Endothelial cell of umbilical vein (primary cell): ENCODE results near the gene RASSF3. TPM values are rescaled to one million over a fixed set of nuclear protein-coding genes. Genes with fewer than 3 reads are reported as not detected.

Experiments
- BruUV-seq: library from RNA; stranded (reverse); fragments of 400-500 nt; replicated peaks from 2 replicates; lab custom pipeline; 2021; lab: Mats Ljungman, UMichigan
- CTCF ChIA-PET: fragments of 300-600, 350-600 bp; sonication (Branson Sonifier 250); formaldehyde crosslinking; loops from one replicate; lab custom pipeline; 2021; ENCODE audit warnings: antibody characterized with exemption, inconsistent platforms; lab: Charles Lee
- POLR2A ChIA-PET: fragments of 300-600, 350-600 bp; sonication (Branson Sonifier 250); formaldehyde crosslinking; loops from one replicate; lab custom pipeline; 2021; ENCODE audit warnings: antibody characterized with exemption, inconsistent platforms; lab: Charles Lee
- DNase-seq: peaks from one replicate; pipeline ENCODE4 v3.0.0-alpha.2; 2011; ENCODE audit warnings: low read depth, low spot score
- FAIRE-seq: peaks from 2 replicates; lab custom pipeline; 2011; peaks lifted over from hg19 to GRCh38; lab: Jason Lieb, UNC
- H2AFZ ChIP-seq: 2 replicates; pipeline ENCODE4 v1.6.0; 2012; ENCODE audit warnings: low read depth, low read length, control low read depth, inconsistent platforms
- H3K27ac ChIP-seq: 2 replicates; pipeline ENCODE4 v1.5.1; 2011; ENCODE audit warnings: low read depth, mild to moderate bottlenecking, control low read depth, low read length, moderate library complexity; ENCODE audit not compliant: insufficient read depth
- H3K27me3 ChIP-seq, 2 experiments: 2 replicates each; pipeline versions ENCODE4 v1.6.0 to v1.6.1; 2011; ENCODE audit warnings: low read length in 2 of 2, mixed read lengths in 1 of 2; ENCODE audit not compliant: control insufficient read depth in 2 of 2, insufficient read depth in 2 of 2
- H3K36me3 ChIP-seq, 2 experiments: 2 replicates in 1 of 2; 3 replicates in 1 of 2; pipeline ENCODE4 v1.5.1; 2011; ENCODE audit warnings: low read length in 2 of 2, mild to moderate bottlenecking in 1 of 2, moderate library complexity in 1 of 2; ENCODE audit not compliant: control insufficient read depth in 2 of 2, insufficient read depth in 2 of 2; ENCODE audit errors: extremely low read depth in 1 of 2
- H3K4me1 ChIP-seq: 3 replicates; pipeline ENCODE4 v1.5.1; 2011; ENCODE audit warnings: mild to moderate bottlenecking, low read length; ENCODE audit not compliant: control insufficient read depth, insufficient read depth; ENCODE audit errors: extremely low read depth
- H3K4me2 ChIP-seq: 2 replicates; pipeline ENCODE4 v1.6.1; 2011; ENCODE audit warnings: low read length, control low read depth, mixed read lengths; ENCODE audit not compliant: insufficient read depth
- H3K4me3 ChIP-seq, 3 experiments: fragments of 200-600 bp in 1 of 3; sonication (generic), shearing (Covaris generic) in 1 of 3; replicated peaks in 1 of 3; 2 replicates each; pipeline ENCODE4 v1.5.1; 2011 to 2016; ENCODE audit warnings: control low read depth in 3 of 3, low read length in 3 of 3, mild to moderate bottlenecking in 2 of 3, inconsistent platforms in 1 of 3, low read depth in 1 of 3, moderate library complexity in 1 of 3; ENCODE audit not compliant: insufficient read depth in 1 of 3
- H3K79me2 ChIP-seq: 2 replicates; pipeline ENCODE4 v1.6.0; 2012; ENCODE audit warnings: low read length, inconsistent platforms; ENCODE audit not compliant: control insufficient read depth, insufficient read depth
- H3K9ac ChIP-seq: replicated peaks from 2 replicates; pipeline ENCODE3; 2011; ENCODE audit warnings: low read length, control low read depth; ENCODE audit not compliant: insufficient read depth; ENCODE audit errors: extremely low read depth
- H3K9me1 ChIP-seq: replicated peaks from 3 replicates; pipeline ENCODE4 v1.6.0; 2011; ENCODE audit warnings: mild to moderate bottlenecking, low read length; ENCODE audit not compliant: control insufficient read depth, insufficient read depth; ENCODE audit errors: extremely low read depth
- H3K9me3 ChIP-seq: replicated peaks from 2 replicates; pipeline ENCODE4 v1.5.1; 2012; ENCODE audit warnings: low read length, inconsistent platforms; ENCODE audit not compliant: control insufficient read depth, insufficient read depth
- H4K20me1 ChIP-seq: replicated peaks from 2 replicates; pipeline ENCODE3; 2011; ENCODE audit warnings: mild to moderate bottlenecking, low read length; ENCODE audit not compliant: control insufficient read depth, insufficient read depth; ENCODE audit errors: extremely low read depth
- EZH2 ChIP-seq: IDR thresholded peaks from 2 replicates; pipeline ENCODE4 v1.6.1; 2012; ENCODE audit warnings: borderline replicate concordance, low read depth, mild to moderate bottlenecking, moderate library complexity, low read length, inconsistent platforms; ENCODE audit not compliant: severe bottlenecking
- FOS ChIP-seq: IDR thresholded peaks from 2 replicates; pipeline ENCODE4 v1.6.1; 2011; ENCODE audit warnings: mild to moderate bottlenecking, low read length, moderate library complexity, borderline replicate concordance; ENCODE audit not compliant: insufficient read depth
- GATA2 ChIP-seq: IDR thresholded peaks from 2 replicates; pipeline ENCODE4 v1.7.0; 2011; ENCODE audit warnings: low read depth, mild to moderate bottlenecking, moderate library complexity, mixed read lengths, low read length; ENCODE audit not compliant: insufficient read length, insufficient read depth
- JUN ChIP-seq: IDR thresholded peaks from 2 replicates; pipeline ENCODE4 v1.6.1; 2011; ENCODE audit warnings: borderline replicate concordance, low read depth; ENCODE audit not compliant: insufficient read length, insufficient read depth
- MAX ChIP-seq: IDR thresholded peaks from 2 replicates; pipeline ENCODE4 v1.6.1; 2011; ENCODE audit not compliant: insufficient read depth, insufficient read length
- MYC ChIP-seq: IDR thresholded peaks from one replicate; pipeline ENCODE4 v1.6.1; 2011; ENCODE audit warnings: mild to moderate bottlenecking, low read depth, low read length
- POLR2A ChIP-seq: IDR thresholded peaks from 2 replicates; pipeline ENCODE4 v1.6.1; 2012; ENCODE audit warnings: low read depth, mild to moderate bottlenecking, control low read depth, low read length
- POLR2AphosphoS5 ChIP-seq: IDR thresholded peaks from 2 replicates; pipeline ENCODE4 v1.6.1; 2012; ENCODE audit warnings: low read depth, mild to moderate bottlenecking, control low read depth, low read length, moderate library complexity; ENCODE audit not compliant: insufficient read depth
- dilution Hi-C: fragments of 300-500 bp; cut with MboI; formaldehyde crosslinking; loops from one replicate; pipeline ENCODE4 v1.15.0; 2019; ENCODE audit warnings: low sequenced_read_pairs; ENCODE audit not compliant: extremely low pct_ligation_motif_present
- intact Hi-C: fragments of 100-400 bp; cut with micrococcal nuclease; formaldehyde crosslinking; loops from one replicate; pipeline ENCODE4 v1.10.0; 2022
- polyA plus RNA-seq, 4 experiments: library from polyadenylated mRNA; depleted of rRNA in 3 of 4; stranded (reverse) in 3 of 4; unstranded in 1 of 4; fragments of >200 nt; gene quantifications; 2 replicates each; pipeline versions ENCODE4 v1.2.1 to v1.2.3, GENCODE V29; 2011 to 2012; ENCODE audit warnings: missing spikeins in 1 of 4
- total RNA-seq: library from RNA; stranded (reverse); gene quantifications from 2 replicates; pipeline ENCODE4 v1.2.3, GENCODE V29; 2021
- TF ChIP-seq, protein P1 (sequence below), 2 donors: IDR thresholded peaks; 1 replicate in 1 of 2; 2 replicates in 1 of 2; pipeline ENCODE4 v1.5.1; 2011; ENCODE audit warnings: low read length in 2 of 2, mild to moderate bottlenecking in 2 of 2, moderate library complexity in 2 of 2, control low read depth in 1 of 2, inconsistent platforms in 1 of 2, low read depth in 1 of 2; ENCODE audit not compliant: insufficient read depth in 1 of 2; ENCODE audit errors: extremely low read depth in 1 of 2

The RASSF3 gene
- total and polyA plus RNA-seq, 2 donors (not counting 3 experiments of a cell fraction or from before 2014, with no cell fraction given): 20.2 to 60.8 TPM

DNA sequence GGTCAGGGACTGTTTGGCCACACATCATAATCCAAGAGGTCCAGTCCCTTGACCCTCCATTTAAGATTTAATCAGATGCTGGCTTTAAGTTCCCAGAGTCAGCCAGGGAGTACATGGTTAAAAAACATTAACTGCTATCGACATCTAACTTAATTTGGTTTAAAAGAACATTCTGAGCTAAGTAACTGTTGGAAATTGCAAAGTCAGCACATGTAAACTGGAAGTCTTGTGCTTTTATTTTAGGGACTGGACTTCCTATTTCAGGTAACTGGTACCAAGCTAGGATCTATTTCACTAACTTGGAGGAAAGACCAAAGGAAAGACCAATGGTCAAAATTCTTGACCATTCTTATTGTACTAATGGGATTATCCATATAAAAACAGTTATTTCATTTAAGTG, 108.4 kb downstream of the RASSF3 start:
- Histone ChIP-seq H3K4me2 (no peak overlapping the region), H4K20me1 (no peaks in the 10 kb centered on the region), H2AFZ (no peak overlapping the region), H3K27ac (no peak overlapping the region), H3K36me3 (peaks cover 8 to 25% of the 10 kb centered on the region in 2 experiments), H3K9ac (no peak overlapping the region), H3K27me3 (no peaks in the 10 kb centered on the region), H3K79me2 (no peaks in the 10 kb centered on the region), H3K4me3 (no peak overlapping the region), H3K9me3 (no peaks in the 10 kb centered on the region), H3K9me1 (no peaks in the 10 kb centered on the region), H3K4me1 (no peaks in the 10 kb centered on the region)
- ChIA-PET CTCF (interaction anchor here (0.6 to 2.5 kb wide), 5 partner anchors 20 to 178 kb away, joined by 3 to 6 read pairs (median 3); no protein-coding TSS in a partner anchor), POLR2A (interaction anchor here (0.5 kb wide), 1 partner anchor 29 kb away, joined by 3 read pairs; no protein-coding TSS in a partner anchor)
- intact Hi-C loops: no loop called here
- DNase-seq (no peak), FAIRE-seq (no peak)
- TF ChIP-seq, protein P1, sequence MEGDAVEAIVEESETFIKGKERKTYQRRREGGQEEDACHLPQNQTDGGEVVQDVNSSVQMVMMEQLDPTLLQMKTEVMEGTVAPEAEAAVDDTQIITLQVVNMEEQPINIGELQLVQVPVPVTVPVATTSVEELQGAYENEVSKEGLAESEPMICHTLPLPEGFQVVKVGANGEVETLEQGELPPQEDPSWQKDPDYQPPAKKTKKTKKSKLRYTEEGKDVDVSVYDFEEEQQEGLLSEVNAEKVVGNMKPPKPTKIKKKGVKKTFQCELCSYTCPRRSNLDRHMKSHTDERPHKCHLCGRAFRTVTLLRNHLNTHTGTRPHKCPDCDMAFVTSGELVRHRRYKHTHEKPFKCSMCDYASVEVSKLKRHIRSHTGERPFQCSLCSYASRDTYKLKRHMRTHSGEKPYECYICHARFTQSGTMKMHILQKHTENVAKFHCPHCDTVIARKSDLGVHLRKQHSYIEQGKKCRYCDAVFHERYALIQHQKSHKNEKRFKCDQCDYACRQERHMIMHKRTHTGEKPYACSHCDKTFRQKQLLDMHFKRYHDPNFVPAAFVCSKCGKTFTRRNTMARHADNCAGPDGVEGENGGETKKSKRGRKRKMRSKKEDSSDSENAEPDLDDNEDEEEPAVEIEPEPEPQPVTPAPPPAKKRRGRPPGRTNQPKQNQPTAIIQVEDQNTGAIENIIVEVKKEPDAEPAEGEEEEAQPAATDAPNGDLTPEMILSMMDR (IDR thresholded peaks at IDR 0.05; ENCODE audit: extremely low read depth in 1 of 2, insufficient read depth in 1 of 2, low read depth in 1 of 2, low read length in 2 of 2): no peak
- TF ChIP-seq FOS (no peak), MYC (no peak), POLR2A (no peak), GATA2 (no peak), EZH2 (no peak)
- dilution Hi-C loops: no loop called here
- no TSS peak for BruUV-seq

GRCh38 chr12:64720884-64721283, 110.6 kb downstream of the RASSF3 start:
- no peak overlapping the region for H3K4me3 ChIP-seq
- H2AFZ ChIP-seq: no peak overlapping the region
- no peak for TF ChIP-seq MAX
- TF ChIP-seq, protein P1 (IDR thresholded peaks at IDR 0.05; ENCODE audit: extremely low read depth in 1 of 2, insufficient read depth in 1 of 2, low read depth in 1 of 2, low read length in 2 of 2): no peak
- TF ChIP-seq POLR2AphosphoS5: no peak
- TF ChIP-seq JUN: no peak
- TF ChIP-seq GATA2: no peak
- TF ChIP-seq MYC: no peak
- TF ChIP-seq EZH2: no peak
- TF ChIP-seq POLR2A: no peak
- TF ChIP-seq FOS: no peak
- CTCF ChIA-PET: no interaction called here
- no peaks in the 10 kb centered on the region for H3K9me1 ChIP-seq
- no peak overlapping the region for H3K4me2 ChIP-seq
- H3K27me3 ChIP-seq: no peaks in the 10 kb centered on the region
- no peak for DNase-seq
- no TSS peak for BruUV-seq
- H3K4me1 ChIP-seq: no peaks in the 10 kb centered on the region
- intact Hi-C loops: no loop called here
- dilution Hi-C loops: no loop called here
- no peak for FAIRE-seq
- H4K20me1 ChIP-seq: no peaks in the 10 kb centered on the region
- no peak overlapping the region for H3K9ac ChIP-seq
- peaks cover 8 to 30% of the 10 kb centered on the region in 2 experiments for H3K36me3 ChIP-seq
- no peaks in the 10 kb centered on the region for H3K9me3 ChIP-seq
- H3K79me2 ChIP-seq: no peaks in the 10 kb centered on the region
- H3K27ac ChIP-seq: no peak overlapping the region
- POLR2A ChIA-PET: no interaction called here
